Hematopoietic multipotent progenitor cell treated with erythropoietin and hydrocortisone succinate and interleukin-3 and kit ligand, for 6 days (in vitro differentiated cells): ENCODE data around the gene KCTD4.

Experiments
- DNase-seq: peaks from one replicate; pipeline ENCODE4 v3.0.0-alpha.2; 2015

Gene KCTD4

DNA sequence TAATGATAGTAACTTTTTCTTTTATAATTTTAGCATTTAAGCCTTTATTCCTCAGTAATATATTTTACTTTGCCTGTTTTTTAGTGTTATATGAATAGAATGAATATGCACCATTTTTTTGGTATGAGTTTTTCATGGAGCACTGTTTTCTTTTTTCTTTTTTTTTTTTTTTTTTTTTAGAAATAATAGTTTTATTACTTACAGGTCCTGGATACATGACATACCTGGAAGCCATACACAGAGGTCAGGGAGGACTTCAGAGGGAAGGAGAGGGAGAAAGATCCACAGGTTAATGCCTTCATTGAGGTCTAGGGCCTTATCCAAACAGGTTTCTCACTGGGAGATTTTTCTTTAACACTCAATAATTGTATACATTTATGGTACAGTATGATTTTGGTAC is 26.4 kb downstream of the KCTD4 start:
- DNase-seq = no peak

DNA sequence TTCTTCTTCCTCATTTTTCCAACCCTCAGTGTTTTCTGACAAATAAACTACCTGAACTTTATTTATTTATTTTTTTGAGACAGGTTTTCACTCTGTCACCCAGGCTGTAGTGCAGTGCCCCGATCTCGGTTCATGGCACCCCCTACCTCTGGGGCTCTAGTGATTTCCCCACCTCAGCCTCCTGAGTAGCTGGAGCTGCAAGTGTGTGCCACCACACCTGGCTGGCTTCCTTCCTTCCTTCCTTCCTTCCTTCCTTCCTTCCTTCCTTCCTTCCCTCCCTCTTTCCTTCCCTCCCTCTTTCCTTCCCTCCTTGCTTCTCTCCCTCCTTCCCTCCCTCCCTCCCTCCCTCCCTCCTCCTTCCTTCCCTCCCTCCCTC is 32.3 kb downstream of the KCTD4 start:
- no peak for DNase-seq

DNA sequence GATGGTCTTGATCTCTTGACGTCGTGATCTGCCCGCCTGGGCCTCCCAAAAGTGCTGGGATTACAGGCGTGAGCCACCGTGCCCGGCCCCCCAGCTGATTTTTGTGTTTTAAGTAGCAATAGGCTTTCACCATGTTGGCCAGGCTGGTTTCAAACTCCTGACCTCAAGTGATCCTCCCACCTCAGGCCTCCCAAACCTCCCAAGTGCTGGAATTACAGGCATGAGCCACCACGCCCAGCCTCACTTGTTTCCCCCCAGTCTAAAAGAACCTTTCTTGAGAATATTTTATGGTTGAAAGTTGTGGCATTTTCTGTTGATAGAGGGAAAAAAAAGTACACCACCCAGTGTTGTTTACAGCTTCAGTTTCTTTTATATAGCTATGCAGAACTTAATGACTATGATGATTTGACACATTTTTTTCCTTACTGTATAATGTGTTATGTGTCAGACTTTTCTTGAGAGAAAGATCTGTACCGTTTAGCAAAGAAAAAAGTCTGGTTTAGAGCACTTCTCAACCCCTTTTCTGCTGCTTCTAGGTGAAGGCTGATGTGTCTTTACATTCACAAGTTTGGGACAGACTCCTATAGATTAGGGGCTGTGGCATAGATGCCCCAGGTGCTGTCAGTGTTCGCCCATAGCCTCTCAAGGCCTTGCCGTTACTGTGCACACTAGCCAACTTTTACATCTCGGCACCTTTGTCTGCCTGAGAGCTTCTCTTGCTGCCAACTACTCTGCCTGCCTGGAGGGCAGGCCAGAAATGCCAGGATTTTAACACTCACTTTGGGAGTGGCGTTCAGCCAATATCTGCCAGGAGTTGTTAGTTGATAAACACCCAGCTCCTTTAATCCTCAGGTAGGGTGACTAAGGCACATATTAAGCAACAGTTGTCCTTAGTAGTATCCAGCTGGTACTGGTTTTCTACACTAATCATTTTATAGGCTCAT is 33.0 kb downstream of the KCTD4 start:
- peak; percentile 87 for DNase-seq

DNA sequence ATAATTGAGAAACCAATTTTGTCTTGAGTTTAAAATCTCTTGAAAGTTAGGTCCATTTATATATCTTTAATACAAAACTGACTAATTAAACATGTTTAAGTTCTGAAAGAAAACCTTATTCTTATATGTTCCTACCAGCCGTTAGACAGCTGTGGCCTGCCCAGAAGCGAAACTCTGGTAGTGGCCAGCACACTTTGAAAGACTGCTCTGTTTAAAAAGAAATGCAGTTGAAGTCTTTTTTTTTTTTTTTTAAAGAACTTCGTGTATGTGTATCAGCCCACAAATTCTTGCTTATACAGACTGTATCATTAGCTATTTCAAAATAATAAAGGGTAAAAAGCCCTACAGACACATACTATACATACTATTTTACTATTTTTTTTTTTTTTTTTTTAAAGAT is 34.0 kb downstream of the KCTD4 start:
- no peak for DNase-seq

DNA sequence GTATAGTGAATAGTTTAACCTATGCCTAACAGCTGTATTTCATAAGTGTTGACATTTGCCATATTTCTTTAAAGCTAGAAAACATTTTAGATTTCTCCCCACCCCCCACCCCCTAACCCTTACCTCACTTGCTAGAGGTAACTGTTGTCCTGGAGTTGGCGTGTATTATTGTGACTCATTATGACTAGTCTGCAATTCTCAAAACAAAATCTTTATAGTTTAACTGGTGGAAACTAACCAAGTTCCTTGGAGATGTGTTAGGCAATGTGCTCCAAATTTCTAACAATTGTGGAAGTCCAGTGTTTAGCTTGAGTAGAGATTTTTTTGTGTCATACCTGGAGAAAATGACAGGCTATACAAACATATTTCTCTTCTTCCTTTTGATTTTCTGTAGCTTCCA is 38.0 kb downstream of the KCTD4 start:
- no peak for DNase-seq

DNA sequence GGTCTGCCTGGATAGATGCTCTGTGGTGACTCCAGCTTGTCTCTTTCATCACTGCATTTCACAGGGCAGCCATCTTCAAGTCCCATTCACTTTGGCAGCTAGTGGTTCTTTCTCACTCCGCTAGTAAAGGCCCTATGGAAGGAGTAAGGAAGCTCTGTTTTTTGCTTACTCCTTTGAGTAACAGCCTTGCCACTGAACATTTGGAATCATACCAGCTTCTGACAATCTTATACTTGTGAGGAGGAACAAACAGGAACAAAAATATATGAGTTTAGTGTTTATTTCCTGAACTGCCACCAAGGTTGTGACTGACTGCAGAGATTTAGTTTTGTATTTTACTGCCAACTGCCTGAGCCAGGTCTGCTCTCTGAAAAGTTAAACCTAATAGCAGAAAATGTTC is 38.7 kb downstream of the KCTD4 start:
- DNase-seq = no peak

DNA sequence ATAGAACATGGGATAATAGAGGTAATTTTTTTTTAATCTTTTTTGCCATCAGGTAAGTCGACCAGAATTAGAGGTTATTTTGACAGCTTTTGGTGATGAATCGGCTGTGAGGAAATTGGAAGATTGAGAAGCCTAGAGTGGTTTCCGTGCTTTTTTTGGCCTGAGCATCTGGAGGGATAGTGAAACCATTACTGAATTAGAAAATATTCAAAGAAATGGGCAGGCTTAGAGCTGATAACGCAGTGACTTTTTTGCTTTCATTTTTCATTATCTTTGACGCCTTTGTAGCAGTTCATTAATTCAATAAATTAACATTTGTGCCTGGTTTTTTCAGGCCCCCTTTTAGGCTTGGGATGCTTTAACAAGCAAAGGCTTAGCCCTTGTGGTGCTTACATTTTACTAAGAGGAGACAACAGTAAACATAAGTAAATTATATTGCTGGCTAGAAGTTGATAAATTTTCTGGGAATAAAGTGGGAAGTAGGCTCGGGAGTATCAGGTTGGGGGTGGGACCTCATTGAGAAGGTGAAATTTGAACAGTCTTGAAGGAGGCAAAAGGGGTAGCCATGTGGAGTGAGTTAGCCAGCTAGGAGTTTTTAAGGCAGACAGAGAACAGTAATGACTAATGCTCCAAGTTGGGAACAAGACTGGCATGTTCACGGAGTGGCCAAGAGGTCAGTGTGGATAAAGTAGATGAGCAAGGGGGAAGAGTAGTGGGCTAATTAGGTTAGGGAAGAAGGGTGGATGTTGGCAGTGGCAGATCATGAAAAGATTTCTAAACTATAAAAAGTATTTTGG is 44.1 kb downstream of the KCTD4 start:
- DNase-seq = no peak

DNA sequence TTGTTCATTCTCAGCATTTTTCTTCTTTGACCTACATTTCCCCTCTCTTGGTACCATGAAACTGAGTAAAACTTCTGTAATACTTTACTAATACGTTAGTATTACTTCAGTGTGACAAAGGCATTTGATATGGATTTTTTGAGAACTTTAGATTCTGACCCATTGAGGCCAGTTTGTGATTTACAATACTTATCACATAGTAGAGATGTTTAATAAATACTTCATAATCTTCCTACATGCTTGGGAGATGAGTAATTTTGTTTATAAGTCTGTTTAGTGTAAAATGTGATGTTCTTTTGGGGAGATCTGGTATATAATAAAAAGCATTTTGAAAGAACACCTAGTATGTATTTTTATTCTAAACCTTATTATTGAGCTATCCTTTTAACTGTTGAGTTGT is 50.9 kb downstream of the KCTD4 start:
- DNase-seq = no peak

DNA sequence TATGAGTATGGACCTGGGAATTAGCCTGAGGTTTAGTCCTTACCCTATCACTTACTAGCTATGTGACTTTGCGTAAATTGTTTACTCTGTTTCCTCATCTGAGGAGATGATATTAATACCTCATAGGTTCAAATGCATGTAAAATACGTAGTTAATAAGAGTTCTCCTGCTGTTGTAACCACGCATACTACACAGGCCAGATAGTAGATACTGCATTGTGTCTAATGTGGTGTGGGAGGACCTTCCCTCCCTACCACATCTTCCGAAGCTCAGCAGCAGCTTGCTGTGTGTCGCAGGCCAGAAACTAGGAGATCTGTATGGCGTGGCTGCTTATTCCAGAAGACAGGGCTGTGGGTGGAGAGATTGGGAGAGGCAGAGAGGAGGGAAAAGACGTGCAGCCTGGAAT is 57.5 kb downstream of the KCTD4 start:
- DNase-seq = peak; percentile 32
